Panc1 (cell line): ENCODE results near the gene HOXA4. TPM values are rescaled to one million over a fixed set of nuclear protein-coding genes. Genes with fewer than 3 reads are reported as not detected.

ENCODE experiments used
- ATAC-seq: fragments of 200-7000 bp; cut with Tn5 transposase; 2 replicates; pipeline ENCODE4 v1.9.1; 2020; ENCODE audit warnings: mild to moderate bottlenecking, moderate library complexity
- BruUV-seq: library from RNA; stranded (reverse); fragments of 400-500 nt; replicated peaks from 2 replicates; lab custom pipeline; 2021; lab: Mats Ljungman, UMichigan
- CTCF ChIA-PET: fragments of 300-600 bp; sonication (Branson Sonifier 250); formaldehyde crosslinking; loops from one replicate; lab custom pipeline; 2022; ENCODE audit warnings: antibody characterized with exemption; lab: Charles Lee
- POLR2A ChIA-PET: fragments of 300-600 bp; sonication (Branson Sonifier 250); formaldehyde crosslinking; loops from one replicate; lab custom pipeline; 2022; ENCODE audit warnings: antibody characterized with exemption; lab: Charles Lee
- DNase-seq: peaks from one replicate; pipeline ENCODE4 v3.0.0-alpha.2; 2010; ENCODE audit warnings: low read depth, low spot score
- H3K27ac ChIP-seq: 2 replicates; pipeline ENCODE4 v1.5.1; 2011; ENCODE audit warnings: mild to moderate bottlenecking, low read length, inconsistent platforms
- H3K27me3 ChIP-seq: fragments of 200-500 bp; sonication (Bioruptor generic); 2 replicates; pipeline ENCODE4 v1.6.0; 2014; ENCODE audit warnings: low read length, inconsistent platforms; ENCODE audit not compliant: control insufficient read depth, insufficient read depth
- H3K36me3 ChIP-seq: fragments of 200-500 bp; sonication (Bioruptor generic); 2 replicates; pipeline ENCODE4 v1.5.1; 2014; ENCODE audit warnings: inconsistent platforms, mild to moderate bottlenecking, low read length, moderate library complexity; ENCODE audit not compliant: control insufficient read depth, insufficient read depth
- H3K4me1 ChIP-seq: 2 replicates; pipeline ENCODE4 v1.5.1; 2011; ENCODE audit warnings: inconsistent platforms, mild to moderate bottlenecking, low read length, moderate library complexity; ENCODE audit not compliant: control insufficient read depth, insufficient read depth
- H3K4me3 ChIP-seq, 2 experiments: 2 replicates each; pipeline ENCODE4 v1.5.1; 2011 to 2012; ENCODE audit warnings: low read depth in 2 of 2, low read length in 2 of 2, mild to moderate bottlenecking in 2 of 2, inconsistent platforms in 1 of 2, moderate library complexity in 1 of 2
- H3K9me3 ChIP-seq: fragments of 200-500 bp; sonication (Bioruptor generic); 2 replicates; pipeline ENCODE4 v1.5.1; 2014; ENCODE audit warnings: low read depth, mild to moderate bottlenecking, inconsistent platforms, low read length, moderate library complexity; ENCODE audit not compliant: control insufficient read depth, insufficient read depth
- CTCF ChIP-seq: fragments of 450-650 bp; IDR thresholded peaks from 2 replicates; pipeline ENCODE4 v1.5.1; 2017; ENCODE audit warnings: mild to moderate bottlenecking
- POLR2AphosphoS5 ChIP-seq: IDR thresholded peaks from 2 replicates; pipeline ENCODE4 v1.6.1; 2012; ENCODE audit warnings: mild to moderate bottlenecking, low read depth, low read length, moderate library complexity
- REST ChIP-seq, 2 experiments: IDR thresholded peaks; 2 replicates each; pipeline ENCODE4 v1.6.1; 2011 to 2012; ENCODE audit warnings: low read depth in 2 of 2, control low read depth in 1 of 2, low read length in 1 of 2, mild to moderate bottlenecking in 1 of 2, moderate library complexity in 1 of 2; ENCODE audit not compliant: insufficient read depth in 1 of 2
- SIN3A ChIP-seq: IDR thresholded peaks from 2 replicates; pipeline ENCODE4 v1.6.1; 2012; ENCODE audit warnings: low read depth, mild to moderate bottlenecking, low read length, moderate library complexity, borderline replicate concordance; ENCODE audit not compliant: insufficient read depth
- TCF7L2 ChIP-seq: IDR thresholded peaks from 2 replicates; pipeline ENCODE4 v1.6.1; 2011; ENCODE audit warnings: mild to moderate bottlenecking, low read depth, low read length, inconsistent platforms
- in situ Hi-C: cut with HindIII; loops from 2 replicates; pipeline ENCODE4 v1.10.0; 2016; ENCODE audit warnings: low sequenced_read_pairs, low pct_unique_long_range_greater_than_20kb
- intact Hi-C: fragments of 100-400 bp; cut with micrococcal nuclease; formaldehyde crosslinking; loops from one replicate; pipeline ENCODE4 v1.10.0; 2022; ENCODE audit not compliant: unreplicated experiment
- total RNA-seq: library from RNA; stranded (reverse); gene quantifications from one replicate; pipeline ENCODE4 v1.2.1, GENCODE V29; 2021; ENCODE audit not compliant: unreplicated experiment

The HOXA4 gene
- total RNA-seq, 1 experiment from 2014 or later = 0.39 TPM

GRCh38 chr7:27095050-27095896, 35.3 kb downstream of the HOXA4 start:
- intact Hi-C loops = loop anchor here (10.0 kb wide), 1 partner anchor 60 kb away; no protein-coding TSS in a partner anchor
- ATAC-seq (peak; percentile 1; the same call in 1 of the 2 replicates), DNase-seq (no peak)
- TF ChIP-seq POLR2AphosphoS5 = no peak
- TF ChIP-seq SIN3A = no peak
- TF ChIP-seq CTCF = no peak
- TF ChIP-seq TCF7L2 = no peak
- TF ChIP-seq REST (IDR thresholded peaks at IDR 0.05; ENCODE audit: insufficient read depth in 1 of 2, low read depth in 2 of 2, low read length in 1 of 2) = no peak
- in situ Hi-C loops = no loop called here
- BruUV-seq = TSS peak; percentile 87
- H3K4me3 ChIP-seq = peak overlapping the region; percentile 85 to 93
- peaks cover 7% of the 10 kb centered on the region; the same call in 1 of the 2 replicates for H3K36me3 ChIP-seq
- CTCF ChIA-PET = interaction anchor here (0.6 to 1.1 kb wide), 4 partner anchors 11 to 232 kb away, joined by 3 to 7 read pairs (median 4); no protein-coding TSS in a partner anchor
- POLR2A ChIA-PET = interaction anchor here (0.7 to 4.0 kb wide), 3 partner anchors 20 to 230 kb away, joined by 3 to 21 read pairs (median 4); partner anchors contain the start of gene SKAP2
- no peaks in the 10 kb centered on the region for H3K9me3 ChIP-seq
- no peaks in the 10 kb centered on the region for H3K27me3 ChIP-seq
- H3K4me1 ChIP-seq = peaks cover 60% of the 10 kb centered on the region
- H3K27ac ChIP-seq = peak overlapping the region; percentile 67

GRCh38 chr7:27094304-27095049, 36.1 kb downstream of the HOXA4 start:
- TF ChIP-seq CTCF = no peak
- TF ChIP-seq REST (IDR thresholded peaks at IDR 0.05; ENCODE audit: insufficient read depth in 1 of 2, low read depth in 2 of 2, low read length in 1 of 2) = no peak
- TF ChIP-seq POLR2AphosphoS5 = no peak
- no peak for TF ChIP-seq TCF7L2
- no peak for TF ChIP-seq SIN3A
- Histone ChIP-seq H3K27me3 (no peaks in the 10 kb centered on the region), H3K9me3 (no peaks in the 10 kb centered on the region), H3K36me3 (0 out of 2 replicates have a peak, but pooled peaks cover 3% of the 10 kb centered on the region), H3K4me1 (peaks cover 57% of the 10 kb centered on the region), H3K4me3 (peak overlapping the region; percentile 85 to 93), H3K27ac (peak overlapping the region; percentile 67)
- intact Hi-C loops = loop anchor here (10.0 kb wide), 1 partner anchor 60 kb away; no protein-coding TSS in a partner anchor
- DNase-seq (no peak), ATAC-seq (no peak)
- CTCF ChIA-PET = interaction anchor here (0.6 to 1.1 kb wide), 4 partner anchors 10 to 231 kb away, joined by 3 to 7 read pairs (median 4); no protein-coding TSS in a partner anchor
- no TSS peak for BruUV-seq
- POLR2A ChIA-PET = interaction anchor here (0.7 to 1.7 kb wide), 2 partner anchors 20 to 230 kb away, joined by 3 to 4 read pairs; partner anchors contain the start of gene SKAP2
- in situ Hi-C loops = no loop called here
